NCI-H82 treated with DMSO at 0.1 percent for 48 hours (cell line): ENCODE data around the gene UBA5.
A peak's percentile ranks its signal among the peaks of the same experiment; 100 is the strongest.

ENCODE experiments used
- DNase-seq: peaks from one replicate; lab custom pipeline; 2025; ENCODE audit not compliant: unreplicated experiment; lab: John Stamatoyannopoulos, UW

UBA5 gene

GRCh38 chr3:132713977-132714727, 54.0 kb downstream of the UBA5 start:
- no peak for DNase-seq

- DNase-seq, result no peak
Observed at GRCh38 chr3:132716372-132716771, 56.2 kb downstream of the UBA5 start.

GRCh38 chr3:132720228-132720627, 60.1 kb downstream of the UBA5 start:
- no peak for DNase-seq

- peak; percentile 11 for DNase-seq
Observed at GRCh38 chr3:132721479-132722164, 61.5 kb downstream of the UBA5 start.

GRCh38 chr3:132722165-132723023, 62.3 kb downstream of the UBA5 start, which contains the start of gene NPHP3:
TSS of gene NPHP3 (minus strand) at chr3:132722409. CDS start at chr3:132722355, 54 bp downstream.
- DNase-seq, result peak; percentile 88

- DNase-seq, result no peak
Observed at GRCh38 chr3:132723024-132723950, 63.2 kb downstream of the UBA5 start.

GRCh38 chr3:132726341-132726823, 66.3 kb downstream of the UBA5 start:
- peak; percentile 36 for DNase-seq
